Renal cortex interstitium (tissue), 11 donors: Measurements from ENCODE around the gene THAP9. TPM values are rescaled to one million over a fixed set of nuclear protein-coding genes. Genes with fewer than 3 reads are reported as not detected.
"Not testable (repeated sequence)": the region's sequence is repeated elsewhere in the genome, so short reads cannot be mapped to it uniquely, and the experiment has no call there.

Experiments
- DNase-seq, 11 donors: peaks; one replicate each; pipeline ENCODE4 v3.0.0-alpha.2; 2013; ENCODE audit warnings: low read depth in 9 of 11, low spot score in 4 of 11; ENCODE audit errors: extremely low read depth in 1 of 11
- polyA plus RNA-seq, 3 donors: library from polyadenylated mRNA; unstranded; fragments of 120-200 nt; gene quantifications; one replicate each; pipeline ENCODE4 v1.2.1, GENCODE V29; 2013; ENCODE audit not compliant: insufficient read length in 3 of 3

THAP9 gene
- polyA plus RNA-seq, 3 donors = 8.3 to 13.0 (median 11.7) TPM

GRCh38 chr4:82891707-82892466 is 8.6 kb upstream of the THAP9 start:
- no peak for DNase-seq

GRCh38 chr4:82892467-82892802 is 8.1 kb upstream of the THAP9 start:
- no peak for DNase-seq

- DNase-seq = no peak
Measured at GRCh38 chr4:82893942-82894341, 6.6 kb upstream of the THAP9 start.

- no peak for DNase-seq
Measured at GRCh38 chr4:82896755-82897154, 3.8 kb upstream of the THAP9 start.

GRCh38 chr4:82898322-82899243 is 2.0 kb upstream of the THAP9 start:
- DNase-seq = no peak

- no peak for DNase-seq
Measured at GRCh38 chr4:82899374-82900065, 1.0 kb upstream of the THAP9 start.

GRCh38 chr4:82900066-82900410 is 497 bp upstream of the THAP9 start:
- DNase-seq = peak in 1 of 11 donors; percentile 60

- DNase-seq = no peak
Measured at GRCh38 chr4:82901183-82901718, 716 bp downstream of the THAP9 start.

- no peak for DNase-seq
Measured at GRCh38 chr4:82903737-82904136, 3.2 kb downstream of the THAP9 start.

- DNase-seq = no peak
Measured at GRCh38 chr4:82905205-82905604, 4.7 kb downstream of the THAP9 start.

- DNase-seq = no peak
Measured at GRCh38 chr4:82906469-82906868, 5.9 kb downstream of the THAP9 start.

- DNase-seq = no peak
Measured at GRCh38 chr4:82909326-82909725, 8.8 kb downstream of the THAP9 start.

- DNase-seq = no peak
Measured at GRCh38 chr4:82913305-82913704, 12.8 kb downstream of the THAP9 start.

GRCh38 chr4:82913968-82914367 is 13.4 kb downstream of the THAP9 start:
- DNase-seq = not testable (repeated sequence)

- no peak for DNase-seq
Measured at GRCh38 chr4:82918091-82918490, 17.6 kb downstream of the THAP9 start.

- no peak for DNase-seq
Measured at GRCh38 chr4:82919386-82919785, 18.9 kb downstream of the THAP9 start.

GRCh38 chr4:82921795-82922194 is 21.3 kb downstream of the THAP9 start:
- no peak for DNase-seq

- no peak for DNase-seq
Measured at GRCh38 chr4:82930848-82931755, 30.6 kb downstream of the THAP9 start.

- DNase-seq = no peak
Measured at GRCh38 chr4:82934441-82934840, 33.9 kb downstream of the THAP9 start.
